ENCODE measurements around the gene VPS9D1.

The VPS9D1 gene

DNA sequence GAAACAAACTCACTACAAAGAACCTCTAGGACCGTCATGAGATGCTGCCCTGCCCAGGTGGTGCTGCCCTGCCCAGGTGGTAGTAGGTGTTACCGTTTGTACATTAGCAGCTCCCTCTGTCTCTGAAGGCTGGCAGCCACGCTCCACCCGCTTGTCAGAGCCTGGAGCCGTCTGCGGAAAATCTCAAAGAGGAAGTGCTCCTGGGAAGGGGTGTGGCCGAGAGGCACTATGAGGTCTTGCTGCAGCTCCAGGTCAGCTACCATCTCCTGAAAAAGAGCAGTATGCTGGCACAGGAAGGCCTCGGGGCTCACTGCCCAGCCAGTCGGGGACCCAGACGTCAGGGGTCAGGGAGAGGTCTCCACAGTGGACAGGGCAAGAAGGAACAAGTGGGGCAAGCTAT lies 28.9 kb upstream of the VPS9D1 start:
- H3K9ac ChIP-seq (ENCODE audit: low read length): no peak overlapping the region
- H2AFZ ChIP-seq (ENCODE audit: low read length): no peak overlapping the region
- no peaks in the 10 kb centered on the region for H3F3A ChIP-seq (ENCODE audit: insufficient read depth, low read length)
- H3K9me3 ChIP-seq (ENCODE audit: low read length): no peaks in the 10 kb centered on the region
- H3K4me3 ChIP-seq (ENCODE audit: low read depth, low read length, poor library complexity, severe bottlenecking): no peak overlapping the region
- no peaks in the 10 kb centered on the region for H3K27me3 ChIP-seq (ENCODE audit: insufficient read depth, low read length)
- no peaks in the 10 kb centered on the region for H3K4me1 ChIP-seq (ENCODE audit: insufficient read depth, low read length, severe bottlenecking)
- H4K20me1 ChIP-seq (ENCODE audit: insufficient read depth, low read length): no peaks in the 10 kb centered on the region
- no peaks in the 10 kb centered on the region for H3K79me2 ChIP-seq (ENCODE audit: insufficient read depth, low read length)
- no peak overlapping the region for H3K4me2 ChIP-seq (ENCODE audit: low read length)
- H3K9me2 ChIP-seq (ENCODE audit: low read depth, low read length): no peaks in the 10 kb centered on the region
- H3K27ac ChIP-seq (ENCODE audit: low read depth, low read length, poor library complexity, severe bottlenecking): no peak overlapping the region
- TF ChIP-seq, protein P1, sequence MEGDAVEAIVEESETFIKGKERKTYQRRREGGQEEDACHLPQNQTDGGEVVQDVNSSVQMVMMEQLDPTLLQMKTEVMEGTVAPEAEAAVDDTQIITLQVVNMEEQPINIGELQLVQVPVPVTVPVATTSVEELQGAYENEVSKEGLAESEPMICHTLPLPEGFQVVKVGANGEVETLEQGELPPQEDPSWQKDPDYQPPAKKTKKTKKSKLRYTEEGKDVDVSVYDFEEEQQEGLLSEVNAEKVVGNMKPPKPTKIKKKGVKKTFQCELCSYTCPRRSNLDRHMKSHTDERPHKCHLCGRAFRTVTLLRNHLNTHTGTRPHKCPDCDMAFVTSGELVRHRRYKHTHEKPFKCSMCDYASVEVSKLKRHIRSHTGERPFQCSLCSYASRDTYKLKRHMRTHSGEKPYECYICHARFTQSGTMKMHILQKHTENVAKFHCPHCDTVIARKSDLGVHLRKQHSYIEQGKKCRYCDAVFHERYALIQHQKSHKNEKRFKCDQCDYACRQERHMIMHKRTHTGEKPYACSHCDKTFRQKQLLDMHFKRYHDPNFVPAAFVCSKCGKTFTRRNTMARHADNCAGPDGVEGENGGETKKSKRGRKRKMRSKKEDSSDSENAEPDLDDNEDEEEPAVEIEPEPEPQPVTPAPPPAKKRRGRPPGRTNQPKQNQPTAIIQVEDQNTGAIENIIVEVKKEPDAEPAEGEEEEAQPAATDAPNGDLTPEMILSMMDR (IDR thresholded peaks at IDR 0.05; ENCODE audit: low read length): no peak
- TF ChIP-seq EZH2 (IDR thresholded peaks at IDR 0.05; ENCODE audit: borderline replicate concordance, low read length): no peak
- peaks cover 88% of the 10 kb centered on the region for H3K36me3 ChIP-seq (ENCODE audit: insufficient read depth, low read length)

DNA sequence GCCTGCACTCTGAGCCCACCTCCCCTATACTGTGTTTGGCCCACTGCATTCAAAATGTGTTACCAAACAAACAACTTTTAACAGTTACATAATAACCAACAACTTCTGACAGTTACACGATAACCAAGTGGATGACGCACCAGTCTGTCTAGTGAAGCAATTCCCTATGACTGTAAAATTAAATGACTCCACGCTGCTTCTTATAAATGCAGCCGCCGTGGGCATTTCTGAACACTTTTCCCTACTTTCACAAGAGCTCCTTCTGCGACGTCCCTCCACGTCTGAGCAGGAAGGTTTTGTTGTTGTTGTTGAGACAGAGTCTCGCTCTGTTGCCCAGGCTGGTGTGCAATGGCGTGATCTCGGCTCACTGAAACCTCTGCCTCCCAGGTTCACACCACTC lies 28.2 kb upstream of the VPS9D1 start:
- Histone ChIP-seq H3K4me3 (ENCODE audit: low read depth, low read length, poor library complexity, severe bottlenecking) (no peak overlapping the region), H3K9me3 (ENCODE audit: low read length) (no peaks in the 10 kb centered on the region), H2AFZ (ENCODE audit: low read length) (no peak overlapping the region), H3K4me2 (ENCODE audit: low read length) (no peak overlapping the region), H3F3A (ENCODE audit: insufficient read depth, low read length) (no peaks in the 10 kb centered on the region), H3K36me3 (ENCODE audit: insufficient read depth, low read length) (peaks cover 91% of the 10 kb centered on the region), H3K9me2 (ENCODE audit: low read depth, low read length) (no peaks in the 10 kb centered on the region), H3K9ac (ENCODE audit: low read length) (no peak overlapping the region), H4K20me1 (ENCODE audit: insufficient read depth, low read length) (no peaks in the 10 kb centered on the region), H3K27me3 (ENCODE audit: insufficient read depth, low read length) (no peaks in the 10 kb centered on the region), H3K79me2 (ENCODE audit: insufficient read depth, low read length) (no peaks in the 10 kb centered on the region), H3K4me1 (ENCODE audit: insufficient read depth, low read length, severe bottlenecking) (no peaks in the 10 kb centered on the region), H3K27ac (ENCODE audit: low read depth, low read length, poor library complexity, severe bottlenecking) (no peak overlapping the region)
- TF ChIP-seq, protein P1 (IDR thresholded peaks at IDR 0.05; ENCODE audit: low read length): no peak
- no peak for TF ChIP-seq EZH2 (IDR thresholded peaks at IDR 0.05; ENCODE audit: borderline replicate concordance, low read length)

DNA sequence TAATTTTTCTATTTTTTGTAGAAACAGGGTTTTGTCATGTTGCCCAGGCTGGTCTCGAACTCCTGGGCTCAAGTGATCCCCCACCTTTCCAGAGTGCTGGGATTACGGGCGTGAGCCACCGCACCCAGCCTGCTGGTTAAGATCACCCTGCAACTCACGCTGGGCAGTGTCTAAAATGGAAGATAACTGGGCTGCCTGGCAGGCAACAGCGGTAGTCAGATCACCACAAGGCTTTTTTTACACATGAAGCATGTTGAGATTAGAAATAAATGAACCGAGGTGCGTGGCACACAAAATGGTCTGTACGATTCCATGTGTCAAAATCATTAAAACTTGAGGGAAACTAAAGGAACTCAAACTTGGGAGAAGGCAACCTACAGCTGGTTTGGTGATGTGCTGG lies 27.4 kb upstream of the VPS9D1 start:
- Histone ChIP-seq H3K27ac (ENCODE audit: low read depth, low read length, poor library complexity, severe bottlenecking) (no peak overlapping the region), H3K27me3 (ENCODE audit: insufficient read depth, low read length) (no peaks in the 10 kb centered on the region), H2AFZ (ENCODE audit: low read length) (no peak overlapping the region), H4K20me1 (ENCODE audit: insufficient read depth, low read length) (no peaks in the 10 kb centered on the region), H3F3A (ENCODE audit: insufficient read depth, low read length) (no peaks in the 10 kb centered on the region), H3K4me3 (ENCODE audit: low read depth, low read length, poor library complexity, severe bottlenecking) (no peak overlapping the region), H3K4me1 (ENCODE audit: insufficient read depth, low read length, severe bottlenecking) (no peaks in the 10 kb centered on the region), H3K4me2 (ENCODE audit: low read length) (no peak overlapping the region), H3K9me3 (ENCODE audit: low read length) (no peaks in the 10 kb centered on the region), H3K9ac (ENCODE audit: low read length) (no peak overlapping the region), H3K36me3 (ENCODE audit: insufficient read depth, low read length) (peaks cover 92% of the 10 kb centered on the region), H3K9me2 (ENCODE audit: low read depth, low read length) (no peaks in the 10 kb centered on the region), H3K79me2 (ENCODE audit: insufficient read depth, low read length) (no peaks in the 10 kb centered on the region)
- TF ChIP-seq, protein P1 (IDR thresholded peaks at IDR 0.05; ENCODE audit: low read length): no peak
- TF ChIP-seq EZH2 (IDR thresholded peaks at IDR 0.05; ENCODE audit: borderline replicate concordance, low read length): no peak

Measured in OCI-LY1 (cell line).